Mesodermal cell (in vitro differentiated cells): ENCODE results near the gene LSAMP.

Experiments used
- H3K27ac ChIP-seq: 2 replicates; pipeline ENCODE4 v1.7.0; 2013; ENCODE audit warnings: mild to moderate bottlenecking, low read depth, low read length, moderate library complexity; ENCODE audit not compliant: severe bottlenecking
- H3K36me3 ChIP-seq: 2 replicates; pipeline ENCODE4 v1.7.1; 2013; ENCODE audit warnings: mild to moderate bottlenecking, low read length, moderate library complexity; ENCODE audit not compliant: control insufficient read depth, insufficient read depth
- H3K4me1 ChIP-seq: one replicate; pipeline ENCODE4 v1.7.1; 2013; ENCODE audit warnings: mild to moderate bottlenecking, low read length; ENCODE audit not compliant: insufficient read depth, control insufficient read depth, poor library complexity, severe bottlenecking
- H3K4me3 ChIP-seq: 2 replicates; pipeline ENCODE4 v1.7.0; 2013; ENCODE audit warnings: low read length, control low read depth, mild to moderate bottlenecking; ENCODE audit not compliant: insufficient read depth, poor library complexity, severe bottlenecking; ENCODE audit errors: extremely low read depth
- H3K9me3 ChIP-seq: 2 replicates; pipeline ENCODE4 v1.7.1; 2013; ENCODE audit warnings: mild to moderate bottlenecking, low read length, moderate library complexity; ENCODE audit not compliant: control insufficient read depth
- WGBS, 2 experiments: methylation state at CpG; one replicate each; pipeline ENCODE4 v1.1.5; 2013; ENCODE audit warnings: missing lambda C conversion rate in 2 of 2; ENCODE audit not compliant: insufficient coverage in 2 of 2; 5-methylcytosine and 5-hydroxymethylcytosine counted together

Gene LSAMP

GRCh38 chr3:116265976-116266584, 179.2 kb downstream of the LSAMP start:
- no peak overlapping the region for H3K4me3 ChIP-seq
- no peak overlapping the region for H3K27ac ChIP-seq
- WGBS, 2 experiments: no CpG with 5 or more reads among the region's 1 CpG
- no peaks in the 10 kb centered on the region for H3K36me3 ChIP-seq
- peaks cover 12% of the 10 kb centered on the region for H3K4me1 ChIP-seq
- H3K9me3 ChIP-seq: no peaks in the 10 kb centered on the region

- no peaks in the 10 kb centered on the region for H3K9me3 ChIP-seq
- peaks cover 12% of the 10 kb centered on the region for H3K4me1 ChIP-seq
- no peaks in the 10 kb centered on the region for H3K36me3 ChIP-seq
- no peak overlapping the region for H3K4me3 ChIP-seq
- no peak overlapping the region for H3K27ac ChIP-seq
- WGBS, 2 experiments: 91 to 100% methylated on average over 5 to 8 of the region's 8 CpGs
Measured at GRCh38 chr3:116265320-116265695, 180.0 kb downstream of the LSAMP start.

- Histone ChIP-seq H3K4me1 (peaks cover 8% of the 10 kb centered on the region), H3K36me3 (no peaks in the 10 kb centered on the region), H3K9me3 (no peaks in the 10 kb centered on the region), H3K4me3 (no peak overlapping the region), H3K27ac (peak overlapping the region; percentile 55)
- WGBS, 2 experiments: 83 to 100% methylated on average over 2 of the region's 4 CpGs
Measured at GRCh38 chr3:116264546-116265319, 180.6 kb downstream of the LSAMP start.

- H3K9me3 ChIP-seq: no peaks in the 10 kb centered on the region
- peak overlapping the region; percentile 55 for H3K27ac ChIP-seq
- WGBS, 2 experiments: 78 to 89% methylated on average over 4 to 5 of the region's 5 CpGs
- peaks cover 8% of the 10 kb centered on the region for H3K4me1 ChIP-seq
- no peaks in the 10 kb centered on the region for H3K36me3 ChIP-seq
- H3K4me3 ChIP-seq: no peak overlapping the region
Measured at GRCh38 chr3:116263842-116264545, 181.3 kb downstream of the LSAMP start.

- Histone ChIP-seq H3K4me1 (peaks cover 22% of the 10 kb centered on the region), H3K27ac (no peak overlapping the region), H3K9me3 (no peaks in the 10 kb centered on the region), H3K36me3 (no peaks in the 10 kb centered on the region), H3K4me3 (no peak overlapping the region)
- 43% methylated on average over 1 of the region's 2 CpGs; no CpG with 5 or more reads in 1 of the 2 experiments for WGBS, 2 experiments
Measured at GRCh38 chr3:116260491-116260890, 184.8 kb downstream of the LSAMP start.

GRCh38 chr3:116259984-116260383, 185.3 kb downstream of the LSAMP start:
- peaks cover 21% of the 10 kb centered on the region for H3K4me1 ChIP-seq
- H3K4me3 ChIP-seq: no peak overlapping the region
- no peaks in the 10 kb centered on the region for H3K9me3 ChIP-seq
- H3K27ac ChIP-seq: no peak overlapping the region
- H3K36me3 ChIP-seq: no peaks in the 10 kb centered on the region

- Histone ChIP-seq H3K27ac (no peak overlapping the region), H3K36me3 (no peaks in the 10 kb centered on the region), H3K9me3 (no peaks in the 10 kb centered on the region), H3K4me1 (peaks cover 16% of the 10 kb centered on the region), H3K4me3 (no peak overlapping the region)
- 46 to 47% methylated on average over 3 of the region's 4 CpGs for WGBS, 2 experiments
Measured at GRCh38 chr3:116256843-116257485, 188.3 kb downstream of the LSAMP start.

GRCh38 chr3:116254541-116254940, 190.7 kb downstream of the LSAMP start:
- no peaks in the 10 kb centered on the region for H3K9me3 ChIP-seq
- H3K36me3 ChIP-seq: no peaks in the 10 kb centered on the region
- no peak overlapping the region for H3K27ac ChIP-seq
- H3K4me3 ChIP-seq: no peak overlapping the region
- H3K4me1 ChIP-seq: peaks cover 16% of the 10 kb centered on the region
- WGBS, 2 experiments: 100% methylated on average over 2 of the region's 3 CpGs

- H3K4me1 ChIP-seq: peaks cover 16% of the 10 kb centered on the region
- no peak overlapping the region for H3K27ac ChIP-seq
- 0 to 63% methylated on average over 1 to 3 of the region's 4 CpGs for WGBS, 2 experiments
- H3K9me3 ChIP-seq: no peaks in the 10 kb centered on the region
- no peaks in the 10 kb centered on the region for H3K36me3 ChIP-seq
- no peak overlapping the region for H3K4me3 ChIP-seq
Measured at GRCh38 chr3:116253511-116253910, 191.8 kb downstream of the LSAMP start.

GRCh38 chr3:116247605-116248004, 197.7 kb downstream of the LSAMP start:
- Histone ChIP-seq H3K4me1 (peaks cover 5% of the 10 kb centered on the region), H3K4me3 (no peak overlapping the region), H3K9me3 (no peaks in the 10 kb centered on the region), H3K36me3 (no peaks in the 10 kb centered on the region), H3K27ac (no peak overlapping the region)
- WGBS, 2 experiments: 60 to 89% methylated on average over 1 of the region's 1 CpG
